ENCODE measurements around the gene PSORS1C2. TPM values are rescaled to one million over a fixed set of nuclear protein-coding genes. Genes with fewer than 3 reads are reported as not detected.

Gene PSORS1C2
- total RNA-seq, 1 donor from 2014 or later = not detected

Small RNA genes within 50 kb of the gene (small RNA-seq; reads per million reads assigned to genes)
- gene POLR2LP1 (ENCODE audit: low replicate concordance) = not detected

Other genes with a start within 250 kb of the PSORS1C2 start
- 20.7 TPM for gene GTF2H4, start 230.9 kb downstream of the PSORS1C2 start, total RNA-seq
- gene VARS2, start 224.8 kb downstream of the PSORS1C2 start, total RNA-seq = 23.4 TPM
- not detected for gene SFTA2, start 206.9 kb downstream of the PSORS1C2 start, total RNA-seq
- not detected for gene MUCL3, start 198.1 kb downstream of the PSORS1C2 start, total RNA-seq
- gene MUC21, start 155.3 kb downstream of the PSORS1C2 start, total RNA-seq = not detected
- gene MUC22, start 128.6 kb downstream of the PSORS1C2 start, total RNA-seq = not detected
- not detected for gene C6orf15, start 26.5 kb downstream of the PSORS1C2 start, total RNA-seq
- gene PSORS1C1, start 24.3 kb downstream of the PSORS1C2 start, total RNA-seq = not detected
- gene CDSN, start 18.6 kb downstream of the PSORS1C2 start, total RNA-seq = not detected
- 6.1 TPM for gene CCHCR1, start 18.7 kb upstream of the PSORS1C2 start, total RNA-seq
- 3.4 TPM for gene TCF19, start 19.5 kb upstream of the PSORS1C2 start, total RNA-seq
- gene POU5F1, start 31.6 kb upstream of the PSORS1C2 start, total RNA-seq = not detected
- 3.2 TPM for gene HLA-C, start 133.0 kb upstream of the PSORS1C2 start, total RNA-seq
- gene HLA-B, start 218.1 kb upstream of the PSORS1C2 start, total RNA-seq = 15.2 TPM